ENCODE results near the gene ATP9A.
A peak's percentile ranks its signal among the peaks of the same experiment; 100 is the strongest.

- TF ChIP-seq JUND (IDR thresholded peaks at IDR 0.05), result no peak
- peak; percentile 95 for TF ChIP-seq CTCF (IDR thresholded peaks at IDR 0.05; ENCODE audit: low read depth, low read length, missing input control)
- TF ChIP-seq SP1 (IDR thresholded peaks at IDR 0.05), result no peak
- no peak for TF ChIP-seq REST (IDR thresholded peaks at IDR 0.05)
- TF ChIP-seq, protein P1, sequence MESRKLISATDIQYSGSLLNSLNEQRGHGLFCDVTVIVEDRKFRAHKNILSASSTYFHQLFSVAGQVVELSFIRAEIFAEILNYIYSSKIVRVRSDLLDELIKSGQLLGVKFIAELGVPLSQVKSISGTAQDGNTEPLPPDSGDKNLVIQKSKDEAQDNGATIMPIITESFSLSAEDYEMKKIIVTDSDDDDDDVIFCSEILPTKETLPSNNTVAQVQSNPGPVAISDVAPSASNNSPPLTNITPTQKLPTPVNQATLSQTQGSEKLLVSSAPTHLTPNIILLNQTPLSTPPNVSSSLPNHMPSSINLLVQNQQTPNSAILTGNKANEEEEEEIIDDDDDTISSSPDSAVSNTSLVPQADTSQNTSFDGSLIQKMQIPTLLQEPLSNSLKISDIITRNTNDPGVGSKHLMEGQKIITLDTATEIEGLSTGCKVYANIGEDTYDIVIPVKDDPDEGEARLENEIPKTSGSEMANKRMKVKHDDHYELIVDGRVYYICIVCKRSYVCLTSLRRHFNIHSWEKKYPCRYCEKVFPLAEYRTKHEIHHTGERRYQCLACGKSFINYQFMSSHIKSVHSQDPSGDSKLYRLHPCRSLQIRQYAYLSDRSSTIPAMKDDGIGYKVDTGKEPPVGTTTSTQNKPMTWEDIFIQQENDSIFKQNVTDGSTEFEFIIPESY (IDR thresholded peaks at IDR 0.05), result no peak
- TF ChIP-seq MAX (IDR thresholded peaks at IDR 0.05), result peak; percentile 74
- peak; percentile 58 to 84 for TF ChIP-seq RXRA (IDR thresholded peaks at IDR 0.05)
- TF ChIP-seq ATF3 (IDR thresholded peaks at IDR 0.05), result no peak
- TF ChIP-seq HNF4A (conservative IDR thresholded peaks at IDR 0.05), result no peak
- no peak for TF ChIP-seq TAF1 (conservative IDR thresholded peaks at IDR 0.05)
- no peak for TF ChIP-seq YY1 (IDR thresholded peaks at IDR 0.05)
- TF ChIP-seq NR2F2 (IDR thresholded peaks at IDR 0.05), result no peak
- TF ChIP-seq HNF4G (IDR thresholded peaks at IDR 0.05), result no peak
- TF ChIP-seq GABPA (IDR thresholded peaks at IDR 0.05 in 1 of 2, conservative IDR thresholded peaks at IDR 0.05 in 1 of 2), result peak in 1 of 2 donors; percentile 1
Observed at GRCh38 chr20:51595058-51595532, 173.1 kb downstream of the ATP9A start.

Data from liver (tissue), 3 donors.